Measurements from ENCODE around the gene SHROOM2.

DNA sequence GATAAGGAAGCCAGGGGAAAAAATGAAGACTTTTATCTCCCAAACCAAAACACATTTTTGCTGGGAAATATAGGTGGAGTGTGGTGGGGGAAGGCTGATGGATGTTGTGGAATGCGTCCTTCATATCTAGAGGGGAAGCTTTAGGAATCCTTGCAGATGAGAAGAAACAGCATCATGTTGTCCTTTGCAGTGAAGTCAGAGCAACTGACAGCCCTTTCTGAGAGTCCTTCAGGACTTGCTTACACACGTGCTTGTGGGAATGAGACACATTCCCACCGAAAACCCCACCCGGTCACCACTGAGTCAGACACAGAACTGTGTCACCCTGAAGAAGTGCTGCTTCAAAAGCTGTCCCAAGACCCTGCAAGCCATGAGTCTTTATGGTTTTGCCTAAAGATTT lies 81.5 kb downstream of the SHROOM2 start:
- TF ChIP-seq, protein P1, sequence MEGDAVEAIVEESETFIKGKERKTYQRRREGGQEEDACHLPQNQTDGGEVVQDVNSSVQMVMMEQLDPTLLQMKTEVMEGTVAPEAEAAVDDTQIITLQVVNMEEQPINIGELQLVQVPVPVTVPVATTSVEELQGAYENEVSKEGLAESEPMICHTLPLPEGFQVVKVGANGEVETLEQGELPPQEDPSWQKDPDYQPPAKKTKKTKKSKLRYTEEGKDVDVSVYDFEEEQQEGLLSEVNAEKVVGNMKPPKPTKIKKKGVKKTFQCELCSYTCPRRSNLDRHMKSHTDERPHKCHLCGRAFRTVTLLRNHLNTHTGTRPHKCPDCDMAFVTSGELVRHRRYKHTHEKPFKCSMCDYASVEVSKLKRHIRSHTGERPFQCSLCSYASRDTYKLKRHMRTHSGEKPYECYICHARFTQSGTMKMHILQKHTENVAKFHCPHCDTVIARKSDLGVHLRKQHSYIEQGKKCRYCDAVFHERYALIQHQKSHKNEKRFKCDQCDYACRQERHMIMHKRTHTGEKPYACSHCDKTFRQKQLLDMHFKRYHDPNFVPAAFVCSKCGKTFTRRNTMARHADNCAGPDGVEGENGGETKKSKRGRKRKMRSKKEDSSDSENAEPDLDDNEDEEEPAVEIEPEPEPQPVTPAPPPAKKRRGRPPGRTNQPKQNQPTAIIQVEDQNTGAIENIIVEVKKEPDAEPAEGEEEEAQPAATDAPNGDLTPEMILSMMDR (IDR thresholded peaks at IDR 0.05; ENCODE audit: insufficient read depth, low read length): no peak
- TF ChIP-seq, protein P2, sequence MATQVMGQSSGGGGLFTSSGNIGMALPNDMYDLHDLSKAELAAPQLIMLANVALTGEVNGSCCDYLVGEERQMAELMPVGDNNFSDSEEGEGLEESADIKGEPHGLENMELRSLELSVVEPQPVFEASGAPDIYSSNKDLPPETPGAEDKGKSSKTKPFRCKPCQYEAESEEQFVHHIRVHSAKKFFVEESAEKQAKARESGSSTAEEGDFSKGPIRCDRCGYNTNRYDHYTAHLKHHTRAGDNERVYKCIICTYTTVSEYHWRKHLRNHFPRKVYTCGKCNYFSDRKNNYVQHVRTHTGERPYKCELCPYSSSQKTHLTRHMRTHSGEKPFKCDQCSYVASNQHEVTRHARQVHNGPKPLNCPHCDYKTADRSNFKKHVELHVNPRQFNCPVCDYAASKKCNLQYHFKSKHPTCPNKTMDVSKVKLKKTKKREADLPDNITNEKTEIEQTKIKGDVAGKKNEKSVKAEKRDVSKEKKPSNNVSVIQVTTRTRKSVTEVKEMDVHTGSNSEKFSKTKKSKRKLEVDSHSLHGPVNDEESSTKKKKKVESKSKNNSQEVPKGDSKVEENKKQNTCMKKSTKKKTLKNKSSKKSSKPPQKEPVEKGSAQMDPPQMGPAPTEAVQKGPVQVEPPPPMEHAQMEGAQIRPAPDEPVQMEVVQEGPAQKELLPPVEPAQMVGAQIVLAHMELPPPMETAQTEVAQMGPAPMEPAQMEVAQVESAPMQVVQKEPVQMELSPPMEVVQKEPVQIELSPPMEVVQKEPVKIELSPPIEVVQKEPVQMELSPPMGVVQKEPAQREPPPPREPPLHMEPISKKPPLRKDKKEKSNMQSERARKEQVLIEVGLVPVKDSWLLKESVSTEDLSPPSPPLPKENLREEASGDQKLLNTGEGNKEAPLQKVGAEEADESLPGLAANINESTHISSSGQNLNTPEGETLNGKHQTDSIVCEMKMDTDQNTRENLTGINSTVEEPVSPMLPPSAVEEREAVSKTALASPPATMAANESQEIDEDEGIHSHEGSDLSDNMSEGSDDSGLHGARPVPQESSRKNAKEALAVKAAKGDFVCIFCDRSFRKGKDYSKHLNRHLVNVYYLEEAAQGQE (IDR thresholded peaks at IDR 0.05; ENCODE audit: insufficient replicate concordance, low read depth): no peak
- no peak for TF ChIP-seq SPI1 (IDR thresholded peaks at IDR 0.05; ENCODE audit: borderline replicate concordance, low read depth)

Measured in HL-60 (cell line).